ENCODE data around the gene NGEF. TPM values are rescaled to one million over a fixed set of nuclear protein-coding genes. Genes with fewer than 3 reads are reported as not detected.

NGEF gene
- total and polyA plus RNA-seq, 7 donors, result 0.28 to 13.9 (median 10.8) TPM; not detected in 2

DNA sequence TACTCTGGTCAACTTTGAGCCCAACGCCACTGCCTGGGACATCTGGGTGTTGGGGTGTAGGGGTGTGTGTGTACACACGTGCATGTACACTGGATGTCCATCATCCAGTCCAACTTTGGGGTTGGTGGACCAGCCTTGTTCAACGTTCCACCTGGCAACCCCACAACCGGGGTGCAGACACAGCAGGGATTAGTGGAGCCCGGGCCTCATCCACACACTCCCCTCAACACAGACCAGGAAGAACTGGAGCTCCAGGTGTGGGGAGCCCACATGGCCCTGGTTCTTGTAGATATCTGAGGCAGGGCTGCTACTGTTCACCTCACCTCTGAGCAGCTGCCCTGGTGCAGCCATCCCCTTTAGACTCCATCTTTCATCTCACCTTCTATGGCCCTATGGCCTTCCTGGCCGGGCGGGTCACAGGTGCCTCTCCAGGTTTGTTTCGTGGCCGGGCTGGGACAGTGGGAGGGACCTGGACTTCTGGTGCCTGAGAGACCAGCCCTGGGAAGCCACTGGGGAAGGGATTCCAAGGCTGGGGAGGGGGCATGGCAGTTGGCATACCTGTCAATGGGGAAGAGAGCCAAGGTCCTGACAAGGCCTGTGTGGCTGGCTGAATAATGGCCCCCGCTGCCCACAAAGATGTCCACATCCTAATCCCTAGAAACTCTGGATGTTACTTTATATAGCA is 26.9 kb upstream of the NGEF start:
- no peak for TF ChIP-seq EP300 (IDR thresholded peaks at IDR 0.05)
- TF ChIP-seq, protein P1, sequence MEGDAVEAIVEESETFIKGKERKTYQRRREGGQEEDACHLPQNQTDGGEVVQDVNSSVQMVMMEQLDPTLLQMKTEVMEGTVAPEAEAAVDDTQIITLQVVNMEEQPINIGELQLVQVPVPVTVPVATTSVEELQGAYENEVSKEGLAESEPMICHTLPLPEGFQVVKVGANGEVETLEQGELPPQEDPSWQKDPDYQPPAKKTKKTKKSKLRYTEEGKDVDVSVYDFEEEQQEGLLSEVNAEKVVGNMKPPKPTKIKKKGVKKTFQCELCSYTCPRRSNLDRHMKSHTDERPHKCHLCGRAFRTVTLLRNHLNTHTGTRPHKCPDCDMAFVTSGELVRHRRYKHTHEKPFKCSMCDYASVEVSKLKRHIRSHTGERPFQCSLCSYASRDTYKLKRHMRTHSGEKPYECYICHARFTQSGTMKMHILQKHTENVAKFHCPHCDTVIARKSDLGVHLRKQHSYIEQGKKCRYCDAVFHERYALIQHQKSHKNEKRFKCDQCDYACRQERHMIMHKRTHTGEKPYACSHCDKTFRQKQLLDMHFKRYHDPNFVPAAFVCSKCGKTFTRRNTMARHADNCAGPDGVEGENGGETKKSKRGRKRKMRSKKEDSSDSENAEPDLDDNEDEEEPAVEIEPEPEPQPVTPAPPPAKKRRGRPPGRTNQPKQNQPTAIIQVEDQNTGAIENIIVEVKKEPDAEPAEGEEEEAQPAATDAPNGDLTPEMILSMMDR (IDR thresholded peaks at IDR 0.05), result no peak
- no peak for TF ChIP-seq POLR2A (IDR thresholded peaks at IDR 0.05)
- TF ChIP-seq POLR2AphosphoS5 (IDR thresholded peaks at IDR 0.05), result no peak
- Histone ChIP-seq H3K9me3 (no peaks in the 10 kb centered on the region), H3K4me1 (no peaks in the 10 kb centered on the region), H3K27me3 (peaks cover 0 to 5% (median 0%) of the 10 kb centered on the region in 3 donors), H3K4me3 (no peak overlapping the region), H3K36me3 (no peaks in the 10 kb centered on the region), H3K27ac (no peak overlapping the region)
- WGBS, 2 donors, result 90 to 96% methylated on average over 10 of the region's 10 CpGs
- intact Hi-C loops (cut with DNase I), result no loop called here
- peak; percentile 56 for DNase-seq

DNA sequence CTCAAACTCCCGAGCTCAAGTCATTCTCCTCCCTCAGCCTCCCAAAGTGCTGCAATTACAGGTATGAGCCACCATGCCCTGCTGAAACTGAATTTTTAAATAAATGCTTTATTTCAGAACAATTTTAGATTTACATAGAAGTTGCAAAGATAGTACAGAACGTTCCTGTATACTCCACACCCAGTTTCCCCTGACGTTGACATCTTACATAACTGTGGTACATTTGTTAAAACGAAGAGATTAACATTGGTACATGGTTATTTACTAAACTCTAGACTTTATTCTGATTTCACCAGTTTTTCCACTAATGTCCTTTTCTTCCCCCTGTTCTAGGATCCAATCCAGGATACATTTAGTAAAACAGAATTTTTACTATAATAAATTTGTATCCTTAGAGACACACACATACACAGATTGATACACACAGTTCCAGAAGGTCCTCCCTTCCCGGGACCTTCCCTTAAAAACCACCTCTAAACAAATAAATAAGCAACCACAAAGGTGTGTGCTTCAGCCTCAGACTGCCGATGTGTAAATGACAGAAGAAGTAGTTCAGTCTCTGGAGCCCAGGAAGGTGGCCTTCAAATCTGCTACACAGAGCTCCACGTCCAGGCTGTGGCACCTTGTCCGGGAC is 26.3 kb upstream of the NGEF start:
- H3K27ac ChIP-seq, result no peak overlapping the region
- WGBS, 2 donors, result 77 to 82% methylated on average over 8 of the region's 8 CpGs
- no peak overlapping the region for H3K4me3 ChIP-seq
- H3K36me3 ChIP-seq, result no peaks in the 10 kb centered on the region
- intact Hi-C loops (cut with DNase I), result no loop called here
- H3K4me1 ChIP-seq, result no peaks in the 10 kb centered on the region
- no peaks in the 10 kb centered on the region for H3K9me3 ChIP-seq
- peak; percentile 9 for DNase-seq
- TF ChIP-seq POLR2A (IDR thresholded peaks at IDR 0.05) (no peak), EP300 (IDR thresholded peaks at IDR 0.05) (no peak), POLR2AphosphoS5 (IDR thresholded peaks at IDR 0.05) (no peak)
- TF ChIP-seq, protein P1 (IDR thresholded peaks at IDR 0.05), result no peak
- peaks cover 0 to 5% (median 0%) of the 10 kb centered on the region in 3 donors for H3K27me3 ChIP-seq

DNA sequence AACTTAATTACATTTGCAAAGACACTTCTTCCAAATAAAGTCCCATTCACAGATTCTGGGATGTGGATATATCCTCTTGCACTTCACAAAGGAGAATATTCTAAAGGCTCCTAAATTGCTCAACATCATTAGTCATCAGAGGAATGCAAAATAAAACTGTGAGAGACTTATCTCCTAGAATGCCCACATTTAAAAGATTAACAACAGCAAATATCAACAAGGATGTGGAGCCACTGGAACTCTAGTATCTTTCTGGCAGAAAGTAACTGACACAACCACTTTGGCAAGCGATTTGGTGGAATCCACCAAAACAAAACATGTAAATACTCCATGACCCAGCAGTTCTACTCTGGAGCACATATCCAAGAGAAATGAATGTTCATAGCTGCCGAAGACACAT is 24.0 kb upstream of the NGEF start:
- WGBS, 2 donors, result 74 to 84% methylated on average over 2 of the region's 2 CpGs
- no peaks in the 10 kb centered on the region for H3K9me3 ChIP-seq
- no peaks in the 10 kb centered on the region for H3K36me3 ChIP-seq
- DNase-seq, result no peak
- H3K4me3 ChIP-seq, result no peak overlapping the region
- no peak overlapping the region for H3K27ac ChIP-seq
- no peaks in the 10 kb centered on the region for H3K4me1 ChIP-seq
- H3K27me3 ChIP-seq, result peaks cover 0 to 5% (median 0%) of the 10 kb centered on the region in 3 donors
- intact Hi-C loops (cut with DNase I), result no loop called here
- TF ChIP-seq, protein P1 (IDR thresholded peaks at IDR 0.05), result no peak
- TF ChIP-seq POLR2A (IDR thresholded peaks at IDR 0.05) (no peak), EP300 (IDR thresholded peaks at IDR 0.05) (no peak), POLR2AphosphoS5 (IDR thresholded peaks at IDR 0.05) (no peak)

DNA sequence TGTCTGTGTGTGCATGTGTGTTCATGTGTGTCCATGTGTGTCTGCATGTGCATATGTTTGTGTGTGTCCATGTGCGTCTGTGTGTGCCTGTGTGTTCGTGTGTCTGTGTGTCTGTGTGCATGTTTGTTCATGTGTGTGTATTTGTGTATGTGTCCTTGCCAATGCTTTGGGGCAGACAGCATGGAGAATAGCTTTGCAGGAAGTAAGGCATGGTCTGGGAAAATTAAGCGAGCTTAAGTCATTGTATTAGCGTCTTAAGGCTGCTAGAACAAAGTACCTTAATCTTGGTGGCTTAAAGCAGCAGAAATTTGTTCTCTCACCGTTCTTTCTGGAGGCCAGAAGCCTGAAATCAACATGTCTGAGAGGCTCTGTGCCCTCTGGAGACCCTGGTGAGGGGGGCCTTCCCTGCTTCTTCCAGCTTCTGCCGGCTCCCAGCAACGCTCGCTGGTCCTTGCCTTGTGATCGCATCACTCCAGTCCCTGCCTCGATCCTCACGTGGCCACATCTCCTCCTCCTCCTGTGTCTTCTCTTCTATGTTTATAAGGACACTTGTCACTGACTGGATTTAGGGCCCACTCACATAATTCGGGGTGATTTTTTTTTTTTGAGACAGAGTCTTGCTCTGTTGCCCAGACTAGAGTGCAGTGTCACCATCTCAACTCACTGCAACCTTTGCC is 23.2 kb upstream of the NGEF start:
- intact Hi-C loops (cut with DNase I), result no loop called here
- Histone ChIP-seq H3K27ac (no peak overlapping the region), H3K27me3 (peaks cover 0 to 5% (median 0%) of the 10 kb centered on the region in 3 donors), H3K4me3 (no peak overlapping the region), H3K4me1 (no peaks in the 10 kb centered on the region), H3K36me3 (no peaks in the 10 kb centered on the region), H3K9me3 (no peaks in the 10 kb centered on the region)
- peak; percentile 20 for DNase-seq
- WGBS, 2 donors, result 92 to 93% methylated on average over 12 of the region's 12 CpGs
- TF ChIP-seq, protein P1 (IDR thresholded peaks at IDR 0.05), result no peak
- TF ChIP-seq EP300 (IDR thresholded peaks at IDR 0.05), result no peak
- no peak for TF ChIP-seq POLR2AphosphoS5 (IDR thresholded peaks at IDR 0.05)
